IPS-20b (cell line): ENCODE measurements around the gene CEP95.
"Not testable (repeated sequence)": the region's sequence is repeated elsewhere in the genome, so short reads cannot be mapped to it uniquely, and the experiment has no call there.

Experiments used
- H3K27ac ChIP-seq: one replicate; pipeline ENCODE4 v1.5.1; 2013; ENCODE audit warnings: low read length
- H3K27me3 ChIP-seq: 2 replicates; pipeline ENCODE4 v1.6.1; 2013; ENCODE audit warnings: mild to moderate bottlenecking, low read length, inconsistent platforms; ENCODE audit not compliant: insufficient read depth
- H3K36me3 ChIP-seq: 2 replicates; pipeline ENCODE4 v1.6.1; 2013; ENCODE audit warnings: low read depth, mild to moderate bottlenecking, inconsistent platforms, low read length, moderate library complexity; ENCODE audit not compliant: insufficient read depth
- H3K4me1 ChIP-seq: 2 replicates; pipeline ENCODE4 v1.6.1; 2013; ENCODE audit warnings: mild to moderate bottlenecking, control low read depth, inconsistent platforms, low read length, moderate library complexity; ENCODE audit not compliant: insufficient read depth
- H3K4me3 ChIP-seq: 2 replicates; pipeline ENCODE4 v1.5.1; 2013; ENCODE audit warnings: mild to moderate bottlenecking, low read length, inconsistent platforms
- H3K9ac ChIP-seq: 2 replicates; pipeline ENCODE4 v1.6.1; 2013; ENCODE audit warnings: low read depth, mild to moderate bottlenecking, inconsistent platforms, low read length, moderate library complexity
- H3K9me3 ChIP-seq: 2 replicates; pipeline ENCODE4 v1.6.1; 2013; ENCODE audit warnings: mild to moderate bottlenecking, low read depth, low read length, inconsistent platforms; ENCODE audit not compliant: insufficient read depth

The CEP95 gene

GRCh38 chr17:64506576-64507412, at the start of gene CEP95:
Gene CEP95, plus strand, starts transcription at chr17:64506977. Its CDS starts 121 bp downstream, at chr17:64507098.
- Histone ChIP-seq H3K9ac (peak within 1 kb of the TSS; percentile 100), H3K36me3 (peaks cover 66% of the 10 kb centered on the region), H3K4me3 (peak within 1 kb of the TSS; percentile 100), H3K4me1 (peaks cover 9% of the 10 kb centered on the region; the same call in 1 of the 2 replicates), H3K27ac (peak within 1 kb of the TSS; percentile 97), H3K9me3 (no peaks in the 10 kb centered on the region; the same call in 1 of the 2 replicates), H3K27me3 (no peaks in the 10 kb centered on the region)

- Histone ChIP-seq H3K9me3 (no peaks in the 10 kb centered on the region), H3K4me1 (no peaks in the 10 kb centered on the region), H3K9ac (no peak overlapping the region), H3K36me3 (no peaks in the 10 kb centered on the region), H3K27ac (no peak overlapping the region), H3K4me3 (no peak overlapping the region), H3K27me3 (no peaks in the 10 kb centered on the region)
Measured at GRCh38 chr17:64457156-64457555, 49.6 kb upstream of the CEP95 start.

- no peak overlapping the region for H3K27ac ChIP-seq
- no peaks in the 10 kb centered on the region for H3K36me3 ChIP-seq
- H3K27me3 ChIP-seq, result no peaks in the 10 kb centered on the region
- H3K9me3 ChIP-seq, result no peaks in the 10 kb centered on the region
- no peaks in the 10 kb centered on the region for H3K4me1 ChIP-seq
- H3K4me3 ChIP-seq, result no peak overlapping the region
- H3K9ac ChIP-seq, result no peak overlapping the region
Measured at GRCh38 chr17:64458756-64459155, 48.0 kb upstream of the CEP95 start.

GRCh38 chr17:64459284-64459747, 47.5 kb upstream of the CEP95 start:
- no peaks in the 10 kb centered on the region for H3K36me3 ChIP-seq
- no peak overlapping the region for H3K27ac ChIP-seq
- H3K27me3 ChIP-seq, result no peaks in the 10 kb centered on the region
- H3K4me1 ChIP-seq, result no peaks in the 10 kb centered on the region
- no peak overlapping the region for H3K4me3 ChIP-seq
- H3K9ac ChIP-seq, result no peak overlapping the region
- H3K9me3 ChIP-seq, result no peaks in the 10 kb centered on the region

GRCh38 chr17:64459818-64460217, 47.0 kb upstream of the CEP95 start:
- H3K27me3 ChIP-seq, H3K4me1 ChIP-seq, H3K4me3 ChIP-seq, H3K27ac ChIP-seq, H3K9me3 ChIP-seq, H3K36me3 ChIP-seq, H3K9ac ChIP-seq: not testable (repeated sequence)

GRCh38 chr17:64460955-64461354, 45.8 kb upstream of the CEP95 start:
- H3K36me3 ChIP-seq, result no peaks in the 10 kb centered on the region
- H3K4me1 ChIP-seq, result no peaks in the 10 kb centered on the region
- no peaks in the 10 kb centered on the region for H3K27me3 ChIP-seq
- H3K9ac ChIP-seq, result no peak overlapping the region
- H3K4me3 ChIP-seq, result no peak overlapping the region
- H3K9me3 ChIP-seq, result no peaks in the 10 kb centered on the region
- H3K27ac ChIP-seq, result no peak overlapping the region

- Histone ChIP-seq H3K27me3 (no peaks in the 10 kb centered on the region), H3K36me3 (no peaks in the 10 kb centered on the region), H3K27ac (no peak overlapping the region), H3K9me3 (no peaks in the 10 kb centered on the region), H3K4me3 (no peak overlapping the region), H3K9ac (no peak overlapping the region), H3K4me1 (no peaks in the 10 kb centered on the region)
Measured at GRCh38 chr17:64461788-64462187, 45.0 kb upstream of the CEP95 start.

- no peaks in the 10 kb centered on the region for H3K27me3 ChIP-seq
- H3K4me3 ChIP-seq, result no peak overlapping the region
- H3K36me3 ChIP-seq, result no peaks in the 10 kb centered on the region
- H3K9me3 ChIP-seq, result no peaks in the 10 kb centered on the region
- H3K27ac ChIP-seq, result no peak overlapping the region
- H3K9ac ChIP-seq, result no peak overlapping the region
- no peaks in the 10 kb centered on the region for H3K4me1 ChIP-seq
Measured at GRCh38 chr17:64466019-64466735, 40.6 kb upstream of the CEP95 start.

- H3K4me1 ChIP-seq, H3K4me3 ChIP-seq, H3K36me3 ChIP-seq, H3K27me3 ChIP-seq, H3K9ac ChIP-seq, H3K27ac ChIP-seq, H3K9me3 ChIP-seq: not testable (repeated sequence)
Measured at GRCh38 chr17:64466834-64467233, 39.9 kb upstream of the CEP95 start.

- no peaks in the 10 kb centered on the region for H3K9me3 ChIP-seq
- H3K36me3 ChIP-seq, result no peaks in the 10 kb centered on the region
- H3K27ac ChIP-seq, result no peak overlapping the region
- no peaks in the 10 kb centered on the region for H3K4me1 ChIP-seq
- H3K27me3 ChIP-seq, result no peaks in the 10 kb centered on the region
- no peak overlapping the region for H3K9ac ChIP-seq
- no peak overlapping the region for H3K4me3 ChIP-seq
Measured at GRCh38 chr17:64470625-64471024, 36.2 kb upstream of the CEP95 start.

- H3K4me1 ChIP-seq, result no peaks in the 10 kb centered on the region
- H3K27me3 ChIP-seq, result no peaks in the 10 kb centered on the region
- no peaks in the 10 kb centered on the region; the same call in 1 of the 2 replicates for H3K36me3 ChIP-seq
- no peak overlapping the region for H3K9ac ChIP-seq
- H3K4me3 ChIP-seq, result no peak overlapping the region
- no peaks in the 10 kb centered on the region for H3K9me3 ChIP-seq
- H3K27ac ChIP-seq, result no peak overlapping the region
Measured at GRCh38 chr17:64471440-64471839, 35.3 kb upstream of the CEP95 start.

- Histone ChIP-seq H3K9ac (no peak overlapping the region), H3K4me1 (no peaks in the 10 kb centered on the region), H3K27me3 (no peaks in the 10 kb centered on the region), H3K9me3 (no peaks in the 10 kb centered on the region), H3K36me3 (peaks cover 7% of the 10 kb centered on the region), H3K4me3 (no peak overlapping the region), H3K27ac (no peak overlapping the region)
Measured at GRCh38 chr17:64472564-64472963, 34.2 kb upstream of the CEP95 start.
